ENCODE measurements around the gene INO80.
A peak's percentile ranks its signal among the peaks of the same experiment; 100 is the strongest.

Gene INO80

DNA sequence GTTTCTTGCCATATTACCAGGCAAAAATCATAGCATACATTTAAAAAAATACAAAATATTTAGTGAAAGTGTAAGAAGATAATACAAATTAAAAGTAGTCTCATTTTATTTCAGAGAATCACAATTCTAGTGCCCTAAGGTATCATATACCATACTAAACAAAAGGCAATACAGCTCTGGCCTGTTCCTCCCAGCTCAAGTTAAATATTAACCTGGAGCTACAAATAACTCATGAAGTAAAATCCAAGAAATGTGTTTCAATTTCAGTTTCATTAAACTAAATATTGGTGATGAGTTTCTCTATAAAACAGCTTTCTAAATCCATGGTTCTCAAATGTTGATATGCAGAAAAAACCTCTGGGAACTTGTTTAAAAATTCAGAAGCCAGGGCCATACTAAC lies 67.7 kb downstream of the INO80 start:
- DNase-seq (ENCODE audit: insufficient read length, low spot score) (no peak), FAIRE-seq (no peak)
- no peak for TF ChIP-seq POLR2A (IDR thresholded peaks at IDR 0.05; ENCODE audit: low read depth, low read length)

DNA sequence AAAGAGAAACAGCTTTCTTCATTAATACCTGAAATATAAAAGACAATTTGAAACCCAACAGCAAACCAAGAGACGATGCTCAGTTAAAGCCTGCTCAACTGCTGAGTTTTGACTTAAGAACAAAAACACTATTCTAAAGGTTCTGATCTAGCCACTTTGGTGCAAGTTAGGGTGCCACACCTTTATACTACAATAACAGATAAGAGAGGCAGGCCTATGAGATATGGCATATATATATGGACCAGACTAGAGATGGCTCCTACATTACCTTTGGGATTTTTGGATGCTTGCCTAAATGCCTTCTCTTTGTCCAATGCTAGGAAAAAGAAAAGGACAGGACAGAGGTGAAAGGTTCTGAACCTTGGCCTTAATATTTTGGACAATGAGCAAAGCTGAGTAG lies 68.6 kb downstream of the INO80 start:
- DNase-seq (ENCODE audit: insufficient read length, low spot score) (no peak), FAIRE-seq (no peak)
- no peak for TF ChIP-seq POLR2A (IDR thresholded peaks at IDR 0.05; ENCODE audit: low read depth, low read length)

DNA sequence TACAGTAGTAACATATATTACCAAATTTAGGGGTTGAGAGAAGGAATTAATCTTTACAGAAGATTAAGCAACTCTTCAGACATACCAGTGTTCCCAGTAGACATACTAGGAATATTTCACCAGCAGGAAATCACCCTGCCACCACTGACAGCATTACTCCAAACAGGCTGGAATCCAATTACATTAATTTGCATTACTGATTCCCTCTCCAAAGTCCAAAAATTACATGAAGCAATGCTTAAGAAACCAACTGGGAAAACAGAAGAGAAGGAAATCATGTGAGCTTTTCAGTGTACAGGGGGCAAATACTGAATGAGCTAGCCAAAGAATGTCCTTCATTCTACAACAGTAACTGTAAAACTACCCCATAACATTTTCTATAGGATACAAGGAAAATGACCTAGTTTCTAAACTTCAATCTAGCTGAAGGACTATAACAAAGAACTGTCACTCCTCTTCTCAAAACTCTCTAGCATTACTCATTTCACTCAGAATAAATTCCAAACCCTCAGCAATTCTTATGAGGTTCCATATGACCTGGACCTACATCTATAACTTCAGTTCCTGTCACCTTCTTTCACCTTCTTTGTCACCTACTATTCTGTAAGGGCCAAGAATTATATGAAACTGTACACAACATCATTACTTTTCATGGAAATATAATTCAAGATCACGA lies 72.7 kb downstream of the INO80 start:
- TF ChIP-seq POLR2A (IDR thresholded peaks at IDR 0.05; ENCODE audit: low read depth, low read length) = no peak
- no peak for DNase-seq (ENCODE audit: insufficient read length, low spot score)
- FAIRE-seq = no peak

GRCh38 chr15:41042851-41043250 lies 73.2 kb downstream of the INO80 start:
- TF ChIP-seq POLR2A (IDR thresholded peaks at IDR 0.05; ENCODE audit: low read depth, low read length) = no peak
- DNase-seq (ENCODE audit: insufficient read length, low spot score) (no peak), FAIRE-seq (no peak)

- DNase-seq (ENCODE audit: insufficient read length, low spot score) = no peak
- FAIRE-seq = no peak
- TF ChIP-seq POLR2A (IDR thresholded peaks at IDR 0.05; ENCODE audit: low read depth, low read length) = no peak
Measured at GRCh38 chr15:41039121-41039520, 77.0 kb downstream of the INO80 start.

DNA sequence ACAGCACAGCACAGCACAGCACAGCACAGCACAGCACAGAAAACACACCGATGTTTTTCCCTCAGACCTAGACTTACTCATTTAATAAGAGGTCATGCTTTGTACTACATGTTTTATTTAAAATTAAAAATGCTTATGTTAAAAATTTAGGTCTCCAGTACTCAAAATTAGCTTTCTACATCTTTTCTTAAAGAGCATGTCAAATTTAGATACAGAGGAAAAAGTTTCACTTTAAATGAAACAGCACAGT lies 84.1 kb downstream of the INO80 start:
- DNase-seq (ENCODE audit: insufficient read length, low spot score) = no peak
- no peak for FAIRE-seq
- no peak for TF ChIP-seq POLR2A (IDR thresholded peaks at IDR 0.05; ENCODE audit: low read depth, low read length)

- TF ChIP-seq POLR2A (IDR thresholded peaks at IDR 0.05; ENCODE audit: low read depth, low read length) = no peak
- no peak for FAIRE-seq
- DNase-seq (ENCODE audit: insufficient read length, low spot score) = no peak
Measured at GRCh38 chr15:41031232-41032078, 84.6 kb downstream of the INO80 start.

- no peak for TF ChIP-seq POLR2A (IDR thresholded peaks at IDR 0.05; ENCODE audit: low read depth, low read length)
- DNase-seq (ENCODE audit: insufficient read length, low spot score) (no peak), FAIRE-seq (no peak)
Measured at GRCh38 chr15:41028853-41029252, 87.2 kb downstream of the INO80 start.

- DNase-seq (ENCODE audit: insufficient read length, low spot score) (no peak), FAIRE-seq (no peak)
- no peak for TF ChIP-seq POLR2A (IDR thresholded peaks at IDR 0.05; ENCODE audit: low read depth, low read length)
Measured at GRCh38 chr15:41025393-41025792, 90.7 kb downstream of the INO80 start.

- no peak for TF ChIP-seq POLR2A (IDR thresholded peaks at IDR 0.05; ENCODE audit: low read depth, low read length)
- FAIRE-seq = no peak
Measured at GRCh38 chr15:41024885-41025284, 91.2 kb downstream of the INO80 start.

DNA sequence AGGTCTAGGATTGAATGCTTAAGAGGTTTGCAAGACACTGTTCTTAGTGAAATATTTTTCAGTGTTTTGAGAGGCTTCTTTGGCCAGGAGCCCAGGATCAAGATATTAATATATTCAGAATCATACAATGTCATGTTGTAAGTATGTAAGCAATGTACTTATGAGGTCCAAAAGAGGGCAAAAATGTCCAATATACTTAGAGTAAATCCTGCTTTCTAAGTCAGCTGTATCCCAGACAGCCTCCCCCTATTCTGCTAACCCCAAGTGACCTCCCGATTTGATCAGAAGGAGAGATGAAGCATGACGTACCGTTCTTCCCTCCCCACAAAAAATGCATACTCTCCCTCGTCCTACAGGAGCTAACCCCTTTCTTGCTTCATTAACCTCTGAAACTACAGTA lies 91.9 kb downstream of the INO80 start:
- no peak for DNase-seq (ENCODE audit: insufficient read length, low spot score)
- no peak for FAIRE-seq
- no peak for TF ChIP-seq POLR2A (IDR thresholded peaks at IDR 0.05; ENCODE audit: low read depth, low read length)

More at GRCh38 chr15:41024885-41025284, 91.2 kb downstream of the INO80 start:
- no peak for DNase-seq (ENCODE audit: insufficient read length, low spot score)

- FAIRE-seq = peak; percentile 90
- no peak for TF ChIP-seq POLR2A (IDR thresholded peaks at IDR 0.05; ENCODE audit: low read depth, low read length)
- peak; percentile 23 for DNase-seq (ENCODE audit: insufficient read length, low spot score)
Measured at GRCh38 chr15:41022487-41023090, 93.5 kb downstream of the INO80 start.

- FAIRE-seq (no peak), DNase-seq (ENCODE audit: insufficient read length, low spot score) (no peak)
- TF ChIP-seq POLR2A (IDR thresholded peaks at IDR 0.05; ENCODE audit: low read depth, low read length) = no peak
Measured at GRCh38 chr15:41020829-41021228, 95.3 kb downstream of the INO80 start.

DNA sequence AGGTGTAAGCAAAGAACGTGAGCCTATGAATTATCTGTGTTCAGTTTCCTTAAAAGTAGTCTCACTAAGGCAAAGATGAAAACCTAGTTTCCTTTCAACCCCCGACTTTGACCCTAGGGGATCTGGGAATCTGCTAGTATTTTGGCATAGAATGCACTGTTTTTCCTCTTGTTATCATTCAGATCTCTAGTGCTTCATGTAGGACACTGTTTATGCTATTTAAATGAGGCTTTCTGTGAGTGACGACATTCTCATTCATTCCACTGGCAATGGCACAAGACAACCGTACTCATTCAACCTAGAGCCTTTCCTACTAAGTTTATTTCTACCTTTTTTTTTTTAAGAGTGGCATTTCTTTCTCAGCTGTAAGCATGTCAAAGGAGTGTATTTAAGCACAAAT lies 95.8 kb downstream of the INO80 start:
- no peak for TF ChIP-seq POLR2A (IDR thresholded peaks at IDR 0.05; ENCODE audit: low read depth, low read length)
- DNase-seq (ENCODE audit: insufficient read length, low spot score) (no peak), FAIRE-seq (no peak)

GRCh38 chr15:41019174-41019573 lies 96.9 kb downstream of the INO80 start:
- FAIRE-seq (no peak), DNase-seq (ENCODE audit: insufficient read length, low spot score) (no peak)
- no peak for TF ChIP-seq POLR2A (IDR thresholded peaks at IDR 0.05; ENCODE audit: low read depth, low read length)

Data from H54 (cell line).